ENCODE results near the gene DCUN1D5. TPM values are rescaled to one million over a fixed set of nuclear protein-coding genes. Genes with fewer than 3 reads are reported as not detected.

DCUN1D5 gene
- polyA plus RNA-seq, 1 donor (not counting 4 experiments of a cell fraction or from before 2014, with no cell fraction given) = 95.6 TPM

- Histone ChIP-seq H3K27me3 (ENCODE audit: control insufficient read depth, extremely low read depth, insufficient read depth, low read length) (no peaks in the 10 kb centered on the region), H3K4me2 (ENCODE audit: control insufficient read depth, extremely low read depth, insufficient read depth, low read depth, low read length) (peak overlapping the region; percentile 90), H2AFZ (ENCODE audit: control insufficient read depth, low read length) (peak overlapping the region; percentile 97), H3K9me1 (ENCODE audit: control insufficient read depth, extremely low read depth, insufficient read depth, low read length) (no peaks in the 10 kb centered on the region), H3K79me2 (ENCODE audit: control insufficient read depth, insufficient read depth, low read length) (peaks cover 21% of the 10 kb centered on the region), H3K9me3 (ENCODE audit: control insufficient read depth, low read depth, low read length) (no peaks in the 10 kb centered on the region), H3K36me3 (ENCODE audit: control insufficient read depth in 2 of 2, extremely low read depth in 1 of 2, insufficient read depth in 2 of 2, low read length in 2 of 2) (peaks cover 0 to 2% of the 10 kb centered on the region in 2 experiments), H3K9ac (ENCODE audit: control insufficient read depth, extremely low read depth, insufficient read depth, low read length) (peak overlapping the region; percentile 92), H3K4me3 (ENCODE audit: control insufficient read depth in 2 of 3, extremely low read depth in 1 of 3, insufficient read depth in 2 of 3, low read depth in 1 of 3, low read length in 3 of 3) (peak overlapping the region; percentile 63 to 97 (median 92)), H3K27ac (ENCODE audit: control insufficient read depth, insufficient read depth, low read length) (peak overlapping the region; percentile 93), H4K20me1 (ENCODE audit: control insufficient read depth, extremely low read depth, insufficient read depth, low read length) (no peaks in the 10 kb centered on the region), H3K4me1 (ENCODE audit: control insufficient read depth, extremely low read depth, insufficient read depth, low read length) (peaks cover 19% of the 10 kb centered on the region)
- peak; percentile 99 for FAIRE-seq
- dilution Hi-C loops (cut with MboI; ENCODE audit: extremely low pct_ligation_motif_present, low sequenced_read_pairs) = no loop called here
- TF ChIP-seq EZH2 (IDR thresholded peaks at IDR 0.05; ENCODE audit: low read length) (no peak), CTCF (optimal IDR thresholded peaks at IDR 0.05 in 1 of 3, IDR thresholded peaks at IDR 0.05 in 1 of 3, conservative IDR thresholded peaks at IDR 0.05 in 1 of 3; ENCODE audit: extremely low read depth in 1 of 3, insufficient read depth in 2 of 3, low read length in 3 of 3) (no peak)
- DNase-seq (ENCODE audit: low read depth, low spot score) = no peak
These were observed 17.9 kb upstream of the DCUN1D5 start for GRCh38 chr11:103109818-103110388.

- H3K9me3 ChIP-seq (ENCODE audit: control insufficient read depth, low read depth, low read length) = no peaks in the 10 kb centered on the region
- H3K36me3 ChIP-seq (ENCODE audit: control insufficient read depth in 2 of 2, extremely low read depth in 1 of 2, insufficient read depth in 2 of 2, low read length in 2 of 2) = no peaks in the 10 kb centered on the region
- no peaks in the 10 kb centered on the region for H4K20me1 ChIP-seq (ENCODE audit: control insufficient read depth, extremely low read depth, insufficient read depth, low read length)
- H3K4me2 ChIP-seq (ENCODE audit: control insufficient read depth, extremely low read depth, insufficient read depth, low read depth, low read length) = peak within 1 kb of the TSS; percentile 90
- peak within 1 kb of the TSS; percentile 92 for H3K9ac ChIP-seq (ENCODE audit: control insufficient read depth, extremely low read depth, insufficient read depth, low read length)
- H3K27ac ChIP-seq (ENCODE audit: control insufficient read depth, insufficient read depth, low read length) = peak within 1 kb of the TSS; percentile 93
- peak within 1 kb of the TSS; percentile 63 to 97 (median 92) for H3K4me3 ChIP-seq (ENCODE audit: control insufficient read depth in 2 of 3, extremely low read depth in 1 of 3, insufficient read depth in 2 of 3, low read depth in 1 of 3, low read length in 3 of 3)
- dilution Hi-C loops (cut with MboI; ENCODE audit: extremely low pct_ligation_motif_present, low sequenced_read_pairs) = no loop called here
- DNase-seq (ENCODE audit: low read depth, low spot score) = peak; percentile 48
- H3K79me2 ChIP-seq (ENCODE audit: control insufficient read depth, insufficient read depth, low read length) = peaks cover 21% of the 10 kb centered on the region
- no peak for TF ChIP-seq EZH2 (IDR thresholded peaks at IDR 0.05; ENCODE audit: low read length)
- peak; percentile 54 to 70 (median 57) for TF ChIP-seq CTCF (optimal IDR thresholded peaks at IDR 0.05 in 1 of 3, IDR thresholded peaks at IDR 0.05 in 1 of 3, conservative IDR thresholded peaks at IDR 0.05 in 1 of 3; ENCODE audit: extremely low read depth in 1 of 3, insufficient read depth in 2 of 3, low read length in 3 of 3)
- H3K4me1 ChIP-seq (ENCODE audit: control insufficient read depth, extremely low read depth, insufficient read depth, low read length) = peaks cover 19% of the 10 kb centered on the region
- H3K27me3 ChIP-seq (ENCODE audit: control insufficient read depth, extremely low read depth, insufficient read depth, low read length) = no peaks in the 10 kb centered on the region
- H3K9me1 ChIP-seq (ENCODE audit: control insufficient read depth, extremely low read depth, insufficient read depth, low read length) = no peaks in the 10 kb centered on the region
- peak within 1 kb of the TSS; percentile 99 for H2AFZ ChIP-seq (ENCODE audit: control insufficient read depth, low read length)
- peak; percentile 5 for FAIRE-seq
These were observed 17.2 kb upstream of the DCUN1D5 start, which contains the start of gene DYNC2H1 for GRCh38 chr11:103108933-103109817. Gene DYNC2H1 (plus strand): TSS chr11:103109426. CDS start chr11:103109575, 149 bp downstream.

Measured in keratinocyte (primary cell).